Measurements from ENCODE around the gene COP1. TPM values are rescaled to one million over a fixed set of nuclear protein-coding genes. Genes with fewer than 3 reads are reported as not detected.
A peak's percentile ranks its signal among the peaks of the same experiment; 100 is the strongest.
"Not testable (repeated sequence)": the region's sequence is repeated elsewhere in the genome, so short reads cannot be mapped to it uniquely, and the experiment has no call there.

The COP1 gene
- total RNA-seq, 1 donor from 2014 or later, result 70.0 TPM

DNA sequence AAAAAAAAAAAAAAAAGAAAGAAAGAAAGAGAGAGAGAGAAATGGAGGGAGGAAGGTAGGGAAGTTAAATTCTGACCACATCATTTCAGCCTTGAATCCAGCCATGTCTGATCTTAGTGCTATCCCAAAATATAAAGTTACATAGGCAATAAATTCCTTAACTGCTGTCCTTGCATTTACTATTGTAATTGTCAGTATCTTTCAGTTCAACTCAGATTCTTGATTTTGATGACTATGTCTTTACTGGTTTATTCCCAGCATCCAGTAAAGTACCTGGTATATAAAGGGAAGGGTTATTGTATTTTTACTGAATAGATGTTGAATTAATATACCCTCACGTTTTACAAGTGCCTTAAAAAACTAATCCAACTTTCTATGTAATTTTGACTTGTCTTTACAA lies 8.9 kb upstream of the COP1 start:
- Histone ChIP-seq H3K4me3 (ENCODE audit: low read depth, low read length) (no peak overlapping the region), H3K27me3 (ENCODE audit: control insufficient read depth, insufficient read depth, low read length) (no peaks in the 10 kb centered on the region), H3K36me3 (ENCODE audit: control insufficient read depth, insufficient read depth, low read length) (no peaks in the 10 kb centered on the region)
- no peak for FAIRE-seq
- no peak for DNase-seq (ENCODE audit: low read depth)
- TF ChIP-seq, protein P1, sequence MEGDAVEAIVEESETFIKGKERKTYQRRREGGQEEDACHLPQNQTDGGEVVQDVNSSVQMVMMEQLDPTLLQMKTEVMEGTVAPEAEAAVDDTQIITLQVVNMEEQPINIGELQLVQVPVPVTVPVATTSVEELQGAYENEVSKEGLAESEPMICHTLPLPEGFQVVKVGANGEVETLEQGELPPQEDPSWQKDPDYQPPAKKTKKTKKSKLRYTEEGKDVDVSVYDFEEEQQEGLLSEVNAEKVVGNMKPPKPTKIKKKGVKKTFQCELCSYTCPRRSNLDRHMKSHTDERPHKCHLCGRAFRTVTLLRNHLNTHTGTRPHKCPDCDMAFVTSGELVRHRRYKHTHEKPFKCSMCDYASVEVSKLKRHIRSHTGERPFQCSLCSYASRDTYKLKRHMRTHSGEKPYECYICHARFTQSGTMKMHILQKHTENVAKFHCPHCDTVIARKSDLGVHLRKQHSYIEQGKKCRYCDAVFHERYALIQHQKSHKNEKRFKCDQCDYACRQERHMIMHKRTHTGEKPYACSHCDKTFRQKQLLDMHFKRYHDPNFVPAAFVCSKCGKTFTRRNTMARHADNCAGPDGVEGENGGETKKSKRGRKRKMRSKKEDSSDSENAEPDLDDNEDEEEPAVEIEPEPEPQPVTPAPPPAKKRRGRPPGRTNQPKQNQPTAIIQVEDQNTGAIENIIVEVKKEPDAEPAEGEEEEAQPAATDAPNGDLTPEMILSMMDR (IDR thresholded peaks at IDR 0.05; ENCODE audit: insufficient read depth, low read length, severe bottlenecking), result no peak

DNA sequence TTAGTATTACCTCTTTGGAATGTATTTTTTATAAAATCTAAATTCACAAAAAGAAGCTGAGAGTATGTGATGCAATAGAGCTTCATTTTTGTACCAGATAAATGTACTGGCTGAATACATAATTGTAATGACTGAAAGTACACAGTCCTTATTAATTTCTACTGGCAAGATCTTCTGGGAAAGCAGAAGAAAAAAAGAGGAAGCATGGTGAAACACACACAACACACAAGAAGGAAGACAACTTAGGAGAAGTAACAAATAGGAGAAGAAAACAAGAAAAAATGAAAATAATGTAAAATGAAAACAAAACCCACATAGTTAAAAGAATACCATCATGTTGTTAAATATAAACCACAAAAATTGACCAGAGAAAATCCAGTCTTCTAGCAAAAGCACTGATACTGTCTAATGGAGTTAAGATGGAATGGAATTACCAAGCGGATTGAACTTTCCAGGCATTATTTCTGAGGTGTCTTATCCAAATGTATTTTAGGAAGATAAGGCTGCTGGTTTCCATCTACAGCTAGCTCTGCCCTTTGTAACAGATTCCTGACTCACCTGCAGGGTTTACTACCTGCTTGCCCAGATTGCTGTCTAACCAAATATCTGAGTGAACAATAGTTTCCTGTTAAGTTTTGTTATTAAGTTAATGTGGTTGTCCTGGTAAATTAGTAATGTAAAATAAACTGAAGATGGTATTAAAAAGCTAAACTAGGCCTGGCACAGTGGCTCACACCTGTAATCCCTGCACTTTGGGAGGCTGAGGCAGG lies 4.5 kb upstream of the COP1 start:
- FAIRE-seq (no peak), DNase-seq (ENCODE audit: low read depth) (peak; percentile 40)
- TF ChIP-seq, protein P1 (IDR thresholded peaks at IDR 0.05; ENCODE audit: insufficient read depth, low read length, severe bottlenecking), result no peak
- no peak overlapping the region for H3K4me3 ChIP-seq (ENCODE audit: low read depth, low read length)
- H3K36me3 ChIP-seq (ENCODE audit: control insufficient read depth, insufficient read depth, low read length), result no peaks in the 10 kb centered on the region
- H3K27me3 ChIP-seq (ENCODE audit: control insufficient read depth, insufficient read depth, low read length), result no peaks in the 10 kb centered on the region

DNA sequence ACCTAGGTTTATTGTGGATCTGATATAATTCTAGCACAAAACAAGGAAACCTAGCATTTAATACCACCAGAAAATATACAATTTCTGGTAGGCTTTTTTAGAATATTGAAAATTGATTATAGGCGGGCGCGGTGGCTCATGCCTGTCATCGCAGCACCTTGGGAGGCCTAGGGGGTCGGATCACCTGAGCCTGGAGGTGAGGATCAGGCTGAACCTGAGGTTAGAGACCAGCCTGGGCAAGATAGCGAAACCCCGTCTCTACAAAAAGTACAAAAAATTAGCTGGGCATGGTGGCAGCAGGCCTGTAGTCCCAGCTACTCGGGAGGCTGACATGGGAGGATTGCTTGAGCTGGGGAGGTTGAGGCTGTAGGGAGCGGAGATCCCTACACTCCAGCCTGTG lies 948 bp upstream of the COP1 start:
- TF ChIP-seq, protein P1 (IDR thresholded peaks at IDR 0.05; ENCODE audit: insufficient read depth, low read length, severe bottlenecking), result no peak
- DNase-seq (ENCODE audit: low read depth), result no peak
- no peak for FAIRE-seq
- no peaks in the 10 kb centered on the region for H3K27me3 ChIP-seq (ENCODE audit: control insufficient read depth, insufficient read depth, low read length)
- H3K4me3 ChIP-seq (ENCODE audit: low read depth, low read length), result peak overlapping the region; percentile 95
- no peaks in the 10 kb centered on the region for H3K36me3 ChIP-seq (ENCODE audit: control insufficient read depth, insufficient read depth, low read length)

DNA sequence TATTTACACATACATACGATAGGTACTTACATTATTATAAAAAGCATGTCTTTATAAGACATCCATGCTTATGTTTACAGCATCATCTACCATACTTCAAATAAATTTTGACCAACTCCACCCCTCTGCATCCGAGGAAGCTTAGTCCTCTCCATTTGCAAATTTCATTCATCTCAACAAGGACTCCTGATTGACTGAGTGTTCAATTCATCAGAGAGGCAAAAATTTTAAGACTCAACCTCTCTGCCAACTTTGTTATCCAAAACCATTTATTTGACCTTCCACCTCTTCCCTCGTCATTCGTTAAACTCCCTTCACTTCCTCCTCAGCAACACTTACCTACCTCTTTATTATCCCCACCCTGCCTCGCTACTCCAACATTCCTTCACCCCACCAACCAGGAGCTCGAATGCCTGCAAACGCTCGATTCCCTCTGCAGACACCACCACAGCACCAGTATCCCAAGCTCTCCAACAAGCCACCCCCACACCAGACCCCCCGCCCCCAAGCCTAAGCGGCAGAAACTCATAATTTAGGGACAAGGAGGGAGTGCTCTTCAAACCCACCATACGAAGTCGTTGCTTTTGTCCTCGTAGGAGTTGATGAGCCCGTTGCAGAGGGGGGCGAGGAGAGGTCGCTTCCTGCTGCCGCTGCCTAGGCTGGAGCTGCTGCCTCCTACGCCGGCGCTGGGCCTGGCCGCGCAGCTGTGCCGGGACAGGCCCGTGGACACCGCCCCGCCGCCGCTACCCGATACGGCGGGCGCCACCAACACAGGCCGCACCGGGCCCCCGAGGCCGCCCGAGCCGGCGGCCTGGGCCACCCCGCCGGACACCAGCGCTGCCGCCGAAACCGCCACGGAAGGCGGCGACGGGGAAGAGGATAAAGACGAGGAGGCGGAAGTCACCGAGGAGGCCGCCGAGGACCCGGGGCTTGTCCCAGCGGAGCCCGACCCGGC lies 803 bp downstream of the COP1 start:
- Histone ChIP-seq H3K27me3 (ENCODE audit: control insufficient read depth, insufficient read depth, low read length) (no peaks in the 10 kb centered on the region), H3K4me3 (ENCODE audit: low read depth, low read length) (peak overlapping the region; percentile 95), H3K36me3 (ENCODE audit: control insufficient read depth, insufficient read depth, low read length) (no peaks in the 10 kb centered on the region)
- FAIRE-seq, result no peak
- peak; percentile 31 for DNase-seq (ENCODE audit: low read depth)
- TF ChIP-seq, protein P1 (IDR thresholded peaks at IDR 0.05; ENCODE audit: insufficient read depth, low read length, severe bottlenecking), result no peak

DNA sequence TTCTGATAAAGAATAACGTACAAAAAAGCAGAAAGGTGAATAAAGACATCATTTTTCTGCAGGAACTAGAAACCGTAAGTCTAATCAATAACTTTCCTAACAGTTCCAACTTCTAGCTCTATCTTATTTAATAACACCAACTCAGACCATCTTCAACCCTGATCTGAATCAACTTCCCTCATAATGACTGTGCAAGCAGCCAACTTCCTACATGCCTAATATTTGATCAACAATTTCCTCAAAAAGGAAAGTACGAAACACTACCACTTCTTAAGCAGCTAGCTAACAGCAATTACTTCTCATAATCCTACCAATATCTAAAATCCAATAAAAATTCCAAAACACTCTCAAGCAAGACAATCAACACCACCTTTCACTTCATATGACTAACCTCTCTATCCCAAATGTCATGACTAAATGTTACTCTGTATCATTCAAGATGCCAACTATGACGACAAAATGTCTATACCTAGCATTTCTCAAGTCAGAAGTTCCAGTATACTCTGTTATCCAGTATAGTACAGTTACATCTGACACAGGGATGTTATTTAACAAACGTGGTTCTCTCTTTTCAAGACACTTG lies 1.7 kb downstream of the COP1 start:
- Histone ChIP-seq H3K36me3 (ENCODE audit: control insufficient read depth, insufficient read depth, low read length) (no peaks in the 10 kb centered on the region), H3K27me3 (ENCODE audit: control insufficient read depth, insufficient read depth, low read length) (no peaks in the 10 kb centered on the region), H3K4me3 (ENCODE audit: low read depth, low read length) (peak overlapping the region; percentile 95)
- FAIRE-seq (no peak), DNase-seq (ENCODE audit: low read depth) (peak; percentile 62)
- TF ChIP-seq, protein P1 (IDR thresholded peaks at IDR 0.05; ENCODE audit: insufficient read depth, low read length, severe bottlenecking), result no peak

DNA sequence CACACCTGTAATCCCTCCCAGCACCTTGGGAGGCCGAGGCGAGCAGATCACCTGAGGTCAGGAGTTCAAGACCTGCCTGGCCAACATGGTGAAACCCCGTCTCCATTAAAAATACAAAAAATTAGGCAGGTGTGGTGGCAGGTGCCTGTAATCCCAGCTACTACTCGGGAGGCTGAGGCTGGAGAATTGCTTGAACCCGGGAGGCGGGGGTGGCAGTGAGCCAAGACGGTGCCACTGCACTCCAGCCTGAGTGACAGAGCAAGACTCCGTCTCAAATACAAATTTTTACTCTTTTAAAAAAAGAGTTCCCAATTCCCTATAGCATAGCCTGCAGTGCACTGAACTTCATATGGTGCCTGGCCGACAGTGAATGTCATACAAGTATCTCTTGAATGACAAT lies 2.4 kb downstream of the COP1 start:
- FAIRE-seq; H3K27me3 ChIP-seq (ENCODE audit: control insufficient read depth, insufficient read depth, low read length); DNase-seq (ENCODE audit: low read depth); H3K4me3 ChIP-seq (ENCODE audit: low read depth, low read length); H3K36me3 ChIP-seq (ENCODE audit: control insufficient read depth, insufficient read depth, low read length): not testable (repeated sequence)
